Osteocyte (in vitro differentiated cells): ENCODE results near the gene RRAGC. TPM values are rescaled to one million over a fixed set of nuclear protein-coding genes. Genes with fewer than 3 reads are reported as not detected.

Source experiments
- DNase-seq: peaks from one replicate; pipeline ENCODE4 v3.0.0; 2021; ENCODE audit warnings: mixed read lengths; ENCODE audit not compliant: unreplicated experiment; ENCODE audit errors: extremely low spot score
- H3K27ac Mint-ChIP-seq: one replicate; pipeline ENCODE4 v1.8.0; 2021; ENCODE audit warnings: mild to moderate bottlenecking, mixed read lengths; ENCODE audit not compliant: unreplicated experiment
- H3K27me3 Mint-ChIP-seq: one replicate; pipeline ENCODE4 v1.8.0; 2021; ENCODE audit warnings: mixed read lengths; ENCODE audit not compliant: unreplicated experiment
- H3K36me3 Mint-ChIP-seq: one replicate; pipeline ENCODE4 v1.8.0; 2021; ENCODE audit warnings: mixed read lengths; ENCODE audit not compliant: unreplicated experiment
- H3K4me1 Mint-ChIP-seq: one replicate; pipeline ENCODE4 v1.8.0; 2021; ENCODE audit warnings: mixed read lengths; ENCODE audit not compliant: unreplicated experiment
- H3K4me3 Mint-ChIP-seq: one replicate; pipeline ENCODE4 v1.8.0; 2021; ENCODE audit warnings: mild to moderate bottlenecking, moderate library complexity, mixed read lengths; ENCODE audit not compliant: unreplicated experiment
- H3K9me3 Mint-ChIP-seq: one replicate; pipeline ENCODE4 v1.8.0; 2021; ENCODE audit warnings: mixed read lengths; ENCODE audit not compliant: unreplicated experiment
- total RNA-seq: library from RNA; stranded (reverse); gene quantifications from 2 replicates; pipeline ENCODE4 v1.2.1, GENCODE V29; 2021
- TF ChIP-seq, protein P1 (sequence below): fragments of 200-600 bp; sonication (generic); IDR thresholded peaks from 2 replicates; pipeline ENCODE4 v1.5.0; 2021; ENCODE audit warnings: antibody characterized with exemption, mild to moderate bottlenecking, moderate library complexity

Gene RRAGC
- total RNA-seq, 1 donor from 2014 or later = 54.3 TPM

DNA sequence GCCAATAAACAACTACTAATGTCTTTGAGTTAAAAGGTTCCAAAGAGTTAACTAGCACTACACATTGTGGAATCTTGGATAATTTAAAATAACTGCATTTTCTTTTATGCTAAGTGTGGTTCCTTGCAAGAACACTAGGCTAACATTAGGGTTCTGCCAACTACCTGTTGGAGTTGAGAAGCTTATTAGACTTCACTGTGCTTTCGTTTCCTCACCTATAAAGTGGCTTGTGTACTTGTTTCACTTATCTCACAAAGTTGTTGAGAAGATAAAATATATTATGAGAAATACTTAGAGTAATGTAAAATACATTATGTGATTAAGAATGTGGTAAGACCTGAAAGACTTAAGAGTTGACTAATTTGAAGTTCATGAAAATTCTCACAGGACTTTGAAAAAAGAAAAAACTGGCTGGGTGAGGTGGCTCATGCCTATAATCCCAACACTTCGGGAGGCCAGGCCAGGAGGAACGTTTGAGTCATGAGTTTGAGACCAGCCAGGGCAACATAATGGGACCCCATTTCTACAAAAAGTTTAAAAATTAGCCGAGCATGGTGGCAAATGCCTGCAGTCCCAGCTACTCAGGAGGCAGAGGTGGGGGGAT is 5.6 kb upstream of the RRAGC start:
- H3K9me3 Mint-ChIP-seq = no peaks in the 10 kb centered on the region
- no peaks in the 10 kb centered on the region for H3K27me3 Mint-ChIP-seq
- peaks cover 49% of the 10 kb centered on the region for H3K4me1 Mint-ChIP-seq
- TF ChIP-seq, protein P1, sequence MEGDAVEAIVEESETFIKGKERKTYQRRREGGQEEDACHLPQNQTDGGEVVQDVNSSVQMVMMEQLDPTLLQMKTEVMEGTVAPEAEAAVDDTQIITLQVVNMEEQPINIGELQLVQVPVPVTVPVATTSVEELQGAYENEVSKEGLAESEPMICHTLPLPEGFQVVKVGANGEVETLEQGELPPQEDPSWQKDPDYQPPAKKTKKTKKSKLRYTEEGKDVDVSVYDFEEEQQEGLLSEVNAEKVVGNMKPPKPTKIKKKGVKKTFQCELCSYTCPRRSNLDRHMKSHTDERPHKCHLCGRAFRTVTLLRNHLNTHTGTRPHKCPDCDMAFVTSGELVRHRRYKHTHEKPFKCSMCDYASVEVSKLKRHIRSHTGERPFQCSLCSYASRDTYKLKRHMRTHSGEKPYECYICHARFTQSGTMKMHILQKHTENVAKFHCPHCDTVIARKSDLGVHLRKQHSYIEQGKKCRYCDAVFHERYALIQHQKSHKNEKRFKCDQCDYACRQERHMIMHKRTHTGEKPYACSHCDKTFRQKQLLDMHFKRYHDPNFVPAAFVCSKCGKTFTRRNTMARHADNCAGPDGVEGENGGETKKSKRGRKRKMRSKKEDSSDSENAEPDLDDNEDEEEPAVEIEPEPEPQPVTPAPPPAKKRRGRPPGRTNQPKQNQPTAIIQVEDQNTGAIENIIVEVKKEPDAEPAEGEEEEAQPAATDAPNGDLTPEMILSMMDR = no peak
- H3K36me3 Mint-ChIP-seq = peaks cover 10% of the 10 kb centered on the region
- H3K4me3 Mint-ChIP-seq = no peak overlapping the region
- H3K27ac Mint-ChIP-seq = no peak overlapping the region
- DNase-seq = no peak

DNA sequence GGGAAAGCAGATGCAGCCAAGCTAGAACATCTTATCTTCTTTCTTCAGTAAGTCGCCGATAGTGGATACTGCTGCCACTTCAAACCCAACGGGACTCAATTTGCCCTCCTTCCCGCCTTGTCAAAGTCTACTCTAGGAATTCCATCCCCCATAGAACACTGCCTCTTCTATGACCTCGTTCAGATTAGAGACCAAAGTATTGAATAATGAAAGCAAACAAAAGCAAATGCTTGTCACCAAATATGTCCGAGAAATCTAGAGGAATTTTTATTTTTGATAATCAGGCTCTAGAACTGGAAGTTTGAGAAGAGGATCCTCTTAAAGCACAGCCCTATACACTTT is 853 bp upstream of the RRAGC start:
- Mint-ChIP-seq H3K27ac (peak overlapping the region; percentile 80), H3K4me3 (peak overlapping the region; percentile 95)
- no peak for DNase-seq

DNA sequence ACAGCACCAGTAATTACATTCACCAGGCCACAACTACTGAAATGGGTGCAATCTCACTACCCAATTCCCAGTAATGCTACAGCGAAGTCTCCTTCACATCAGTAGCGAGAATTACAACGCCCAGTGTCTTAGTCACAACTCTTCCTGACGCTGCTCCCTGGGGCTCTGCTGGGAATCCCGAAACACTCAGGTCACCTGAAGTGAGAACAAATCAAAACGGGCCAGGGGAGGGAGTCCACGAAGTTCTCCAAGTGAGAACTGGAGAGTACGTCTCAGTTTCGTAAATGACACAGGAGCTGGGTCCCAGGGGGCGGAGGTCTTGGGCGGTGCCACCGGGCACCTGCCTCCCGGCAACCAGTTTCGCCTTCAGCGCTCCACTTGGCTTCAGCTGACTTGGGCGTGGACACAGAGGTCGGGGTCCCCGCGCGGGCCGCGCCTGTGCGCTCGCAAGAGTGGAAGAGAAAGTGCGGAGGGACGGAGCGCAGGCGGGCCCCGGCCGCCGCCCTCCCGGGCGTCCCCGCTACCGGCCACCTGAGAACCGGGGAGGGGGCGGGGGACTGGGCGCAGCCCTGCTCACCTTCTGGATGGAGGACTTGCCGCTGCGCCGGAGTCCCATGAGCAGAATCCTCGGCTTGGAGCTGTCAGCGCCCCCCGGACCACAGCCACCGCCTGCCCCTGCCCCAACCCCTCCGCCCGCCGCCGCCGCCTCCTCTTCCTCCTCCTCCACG is 575 bp downstream of the RRAGC start:
- H3K36me3 Mint-ChIP-seq = peaks cover 17% of the 10 kb centered on the region
- peak; percentile 86 for DNase-seq
- H3K27ac Mint-ChIP-seq = peak overlapping the region; percentile 81
- H3K4me1 Mint-ChIP-seq = peaks cover 56% of the 10 kb centered on the region
- TF ChIP-seq, protein P1 = no peak
- H3K4me3 Mint-ChIP-seq = peak overlapping the region; percentile 95
- H3K27me3 Mint-ChIP-seq = no peaks in the 10 kb centered on the region
- H3K9me3 Mint-ChIP-seq = no peaks in the 10 kb centered on the region

More for the DNA sequence above, 853 bp upstream of the RRAGC start:
- no peaks in the 10 kb centered on the region for H3K27me3 Mint-ChIP-seq
- no peaks in the 10 kb centered on the region for H3K9me3 Mint-ChIP-seq
- peaks cover 60% of the 10 kb centered on the region for H3K4me1 Mint-ChIP-seq
- TF ChIP-seq, protein P1 = no peak
- peaks cover 10% of the 10 kb centered on the region for H3K36me3 Mint-ChIP-seq

DNA sequence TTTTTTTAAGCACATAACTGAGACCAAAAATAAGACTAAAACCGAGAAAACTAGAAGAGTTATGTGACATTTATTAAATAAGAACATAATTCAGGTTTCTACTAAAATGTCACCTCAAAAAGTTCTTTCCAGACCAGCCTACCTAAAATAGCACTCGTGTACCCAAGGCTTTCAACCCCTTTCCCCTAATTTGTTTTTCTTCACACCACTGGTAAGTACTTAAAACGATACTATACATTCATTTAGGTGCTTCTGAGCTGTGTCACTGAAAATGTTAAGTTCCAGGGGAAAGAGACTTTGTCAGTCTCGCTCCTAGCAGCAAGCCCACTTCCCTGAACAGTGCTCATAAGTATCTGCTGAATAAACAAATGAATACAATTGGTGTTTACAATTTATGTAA is 6.8 kb downstream of the RRAGC start:
- TF ChIP-seq, protein P1 = no peak
- Mint-ChIP-seq H3K9me3 (no peaks in the 10 kb centered on the region), H3K36me3 (peaks cover 52% of the 10 kb centered on the region), H3K27ac (no peak overlapping the region), H3K27me3 (no peaks in the 10 kb centered on the region), H3K4me3 (no peak overlapping the region), H3K4me1 (peaks cover 19% of the 10 kb centered on the region)
- no peak for DNase-seq

DNA sequence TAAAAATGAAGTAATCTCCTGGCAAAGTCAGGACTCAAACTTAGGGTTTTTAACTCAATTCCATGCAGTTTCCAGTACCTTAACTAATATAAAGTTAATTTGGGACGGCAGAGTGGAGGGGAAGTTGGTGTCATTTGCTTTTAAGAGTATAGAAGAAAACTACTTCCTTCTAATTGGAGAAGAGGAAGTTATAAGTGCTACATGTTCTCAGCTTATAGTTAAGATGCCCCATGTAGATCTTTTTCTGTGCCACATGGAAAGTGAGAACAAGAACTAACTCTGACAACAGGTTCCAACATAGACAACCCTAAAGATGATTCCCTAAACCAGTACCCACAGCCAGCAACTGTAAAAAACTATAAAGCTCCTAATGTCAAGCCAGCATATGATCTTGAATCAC is 11.5 kb downstream of the RRAGC start:
- Mint-ChIP-seq H3K4me3 (no peak overlapping the region), H3K9me3 (no peaks in the 10 kb centered on the region), H3K36me3 (peaks cover 62% of the 10 kb centered on the region), H3K27me3 (no peaks in the 10 kb centered on the region), H3K4me1 (peaks cover 11% of the 10 kb centered on the region), H3K27ac (no peak overlapping the region)
- TF ChIP-seq, protein P1 = no peak
- DNase-seq = no peak
